IPS-NIHi7 (cell line): Measurements from ENCODE around the gene PSMB2.

Experiments used
- DNase-seq: peaks from one replicate; pipeline ENCODE4 v3.0.0; 2012; ENCODE audit warnings: mixed read lengths; ENCODE audit errors: extremely low spot score

The PSMB2 gene

GRCh38 chr1:35556484-35557117, 84.7 kb downstream of the PSMB2 start:
- DNase-seq: no peak

DNA sequence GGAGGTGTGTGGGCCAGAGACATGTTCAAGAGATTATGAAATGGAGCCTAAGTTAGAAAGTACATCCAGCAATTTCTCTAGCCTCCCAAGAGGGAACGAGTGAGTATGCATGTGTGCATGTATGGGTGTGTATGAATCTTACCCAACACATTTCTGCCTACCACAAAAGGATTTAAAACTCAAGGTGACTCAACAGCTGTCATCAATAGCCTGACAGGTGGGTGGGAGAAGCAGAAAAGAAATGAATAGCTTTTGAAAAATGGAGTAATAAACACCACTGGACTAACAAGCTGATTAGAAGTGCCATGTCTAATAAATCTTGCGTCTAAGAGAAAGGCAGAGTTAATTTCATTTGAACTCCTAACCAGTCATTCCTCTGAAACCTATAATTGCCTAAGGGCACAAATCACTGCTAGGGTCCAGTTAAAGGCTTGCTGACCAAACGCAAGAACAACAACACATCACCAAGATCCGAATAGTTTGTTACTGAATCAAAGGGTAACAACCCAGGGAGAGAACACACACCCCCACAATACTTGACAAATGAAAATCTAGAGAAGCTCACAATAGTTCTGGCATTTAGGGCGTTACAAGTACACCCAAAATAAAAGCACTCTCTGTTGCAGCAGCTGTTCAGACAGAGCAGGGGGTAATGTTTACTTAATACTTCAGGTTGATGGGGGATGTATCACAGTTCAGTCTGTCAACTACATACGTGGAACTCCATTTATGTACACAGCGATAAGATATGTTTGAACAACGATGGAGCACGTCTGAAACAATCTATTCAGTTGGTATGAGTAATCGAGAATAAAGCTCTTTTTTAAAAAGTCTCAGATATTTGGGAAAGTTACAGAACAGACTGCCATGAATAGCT, 85.5 kb downstream of the PSMB2 start:
- no peak for DNase-seq

- no peak for DNase-seq
Observed at GRCh38 chr1:35555212-35555584, 86.1 kb downstream of the PSMB2 start.

- DNase-seq: peak; percentile 68
Observed at GRCh38 chr1:35554266-35555211, 86.8 kb downstream of the PSMB2 start.

DNA sequence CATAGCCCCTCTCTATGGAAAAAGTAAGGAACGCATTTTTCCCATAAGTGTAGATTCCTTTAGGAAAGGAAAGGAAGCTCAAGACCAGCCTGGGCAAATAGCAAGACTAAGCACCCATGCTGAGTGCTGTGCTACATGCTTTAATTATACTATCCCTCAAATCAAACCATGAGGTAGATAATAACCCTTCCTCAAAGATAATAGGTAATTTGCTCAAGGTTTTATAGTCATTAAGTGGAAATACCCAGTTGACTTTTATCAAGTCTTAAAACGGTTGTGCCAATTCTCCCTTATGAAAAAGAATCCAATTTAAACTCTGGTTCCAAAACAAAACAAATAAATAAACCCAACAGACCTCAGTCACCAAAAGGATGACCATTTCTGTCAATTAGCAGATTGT, 87.5 kb downstream of the PSMB2 start:
- DNase-seq: no peak
